ENCODE results near the gene SYPL1.

DNA sequence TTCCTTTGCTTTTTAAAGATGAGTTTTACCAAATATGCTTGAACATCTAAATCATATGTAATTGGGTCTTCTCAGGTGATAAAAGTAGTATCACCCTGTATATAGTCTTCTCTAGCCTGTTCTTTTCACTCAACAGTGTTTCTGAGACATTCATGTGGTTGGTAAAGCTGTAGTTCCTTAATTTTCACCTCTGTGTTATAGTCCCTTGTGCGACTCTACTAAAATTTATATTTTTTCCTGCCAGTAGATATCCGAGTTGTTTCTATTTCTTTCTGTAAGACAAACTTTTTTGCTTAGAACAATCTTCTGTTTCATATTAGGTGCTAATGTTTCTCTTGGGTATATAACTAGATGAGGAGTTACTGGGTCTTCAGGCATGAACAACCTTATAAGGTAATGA, 35.6 kb downstream of the SYPL1 start:
- TF ChIP-seq, protein P1, sequence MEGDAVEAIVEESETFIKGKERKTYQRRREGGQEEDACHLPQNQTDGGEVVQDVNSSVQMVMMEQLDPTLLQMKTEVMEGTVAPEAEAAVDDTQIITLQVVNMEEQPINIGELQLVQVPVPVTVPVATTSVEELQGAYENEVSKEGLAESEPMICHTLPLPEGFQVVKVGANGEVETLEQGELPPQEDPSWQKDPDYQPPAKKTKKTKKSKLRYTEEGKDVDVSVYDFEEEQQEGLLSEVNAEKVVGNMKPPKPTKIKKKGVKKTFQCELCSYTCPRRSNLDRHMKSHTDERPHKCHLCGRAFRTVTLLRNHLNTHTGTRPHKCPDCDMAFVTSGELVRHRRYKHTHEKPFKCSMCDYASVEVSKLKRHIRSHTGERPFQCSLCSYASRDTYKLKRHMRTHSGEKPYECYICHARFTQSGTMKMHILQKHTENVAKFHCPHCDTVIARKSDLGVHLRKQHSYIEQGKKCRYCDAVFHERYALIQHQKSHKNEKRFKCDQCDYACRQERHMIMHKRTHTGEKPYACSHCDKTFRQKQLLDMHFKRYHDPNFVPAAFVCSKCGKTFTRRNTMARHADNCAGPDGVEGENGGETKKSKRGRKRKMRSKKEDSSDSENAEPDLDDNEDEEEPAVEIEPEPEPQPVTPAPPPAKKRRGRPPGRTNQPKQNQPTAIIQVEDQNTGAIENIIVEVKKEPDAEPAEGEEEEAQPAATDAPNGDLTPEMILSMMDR (IDR thresholded peaks at IDR 0.05 in 8 of 11, conservative IDR thresholded peaks at IDR 0.05 in 3 of 11), result no peak
- TF ChIP-seq POLR2A (IDR thresholded peaks at IDR 0.05), result no peak

Data from spleen (tissue), 7 donors.